K562 (cell line): Measurements from ENCODE around the gene TACR2. TPM values are rescaled to one million over a fixed set of nuclear protein-coding genes. Genes with fewer than 3 reads are reported as not detected.

Source experiments
- AFF4 ChIP-seq: sonication (generic); formaldehyde crosslinking; IDR thresholded peaks from 2 replicates; pipeline ENCODE4 v1.8.0; 2023; ENCODE audit warnings: mild to moderate bottlenecking, missing genetic modification reagents
- GTF2F1 ChIP-seq: IDR thresholded peaks from 2 replicates; pipeline ENCODE4 v1.6.1; 2011; ENCODE audit warnings: low read depth, low read length, improper control_type of control experiment
- HMGXB4 ChIP-seq: sonication (generic); formaldehyde crosslinking; IDR thresholded peaks from 2 replicates; pipeline ENCODE4 v1.8.1; 2023; ENCODE audit warnings: mild to moderate bottlenecking, missing genetic modification reagents
- LEF1 ChIP-seq: fragments of 450-650 bp; IDR thresholded peaks from 2 replicates; pipeline ENCODE4 v1.6.1; 2016; ENCODE audit warnings: mild to moderate bottlenecking
- NCOA1 ChIP-seq: fragments of 450-650 bp; IDR thresholded peaks from 2 replicates; pipeline ENCODE4 v1.6.1; 2016; ENCODE audit warnings: low read depth
- NFYB ChIP-seq: IDR thresholded peaks from 2 replicates; pipeline ENCODE4 v1.6.1; 2011; ENCODE audit warnings: mild to moderate bottlenecking, moderate library complexity; ENCODE audit not compliant: insufficient read length; ENCODE audit errors: extremely low read depth
- REST ChIP-seq, 2 experiments: fragments of 450-650 bp; formaldehyde crosslinking in 1 of 2; IDR thresholded peaks; 2 replicates each; pipeline versions ENCODE4 v1.4.0 to v1.6.1; 2014 to 2020; ENCODE audit warnings: mild to moderate bottlenecking in 2 of 2, borderline replicate concordance in 1 of 2, low read depth in 1 of 2
- SFPQ ChIP-seq: fragments of 200-400 bp; formaldehyde crosslinking; IDR thresholded peaks from 2 replicates; pipeline ENCODE4 v1.6.1; 2017; ENCODE audit warnings: mild to moderate bottlenecking, low read depth, low read length, moderate library complexity
- XRCC5 ChIP-seq: fragments of 200-400 bp; formaldehyde crosslinking; IDR thresholded peaks from 2 replicates; pipeline ENCODE4 v1.6.1; 2017; ENCODE audit warnings: low read depth, mild to moderate bottlenecking, low read length
- ZFP36 ChIP-seq: fragments of 150-350 bp; IDR thresholded peaks from 2 replicates; pipeline ENCODE4 v1.6.1; 2018; ENCODE audit warnings: low read length, low read depth; ENCODE audit not compliant: partially characterized antibody
- ZNF165 ChIP-seq: fragments of 250-450 bp; sonication (Bioruptor Pico); IDR thresholded peaks from 2 replicates; pipeline ENCODE4 v1.4.0; 2020; ENCODE audit warnings: borderline replicate concordance
- ZNF274 ChIP-seq: IDR thresholded peaks from 2 replicates; pipeline ENCODE4 v1.6.1; 2011; ENCODE audit warnings: low read depth, mild to moderate bottlenecking, low read length, moderate library complexity, borderline replicate concordance
- polyA plus RNA-seq, 8 experiments: library from polyadenylated mRNA; depleted of rRNA in 4 of 8; stranded (reverse) in 5 of 8; unstranded in 3 of 8; fragments of >200 nt; fragmentation: Nextera tagmentation in 2 of 8; fragmentation: Illumina TruSeq in 1 of 8; extraction: Ambion mirVana in 2 of 8; extraction: Trizol in 1 of 8; gene quantifications; 2 replicates each; pipeline versions ENCODE4 v1.2.1 to v1.2.3, GENCODE V29; 2011 to 2014; ENCODE audit warnings: inconsistent platforms in 1 of 8, missing spikeins in 1 of 8
- total RNA-seq, 7 experiments: library from RNA; depleted of rRNA in 6 of 7; stranded (reverse); fragments of >200 nt in 6 of 7; fragmentation: Illumina TruSeq in 2 of 7; extraction: Trizol in 2 of 7; gene quantifications; 2 replicates each; pipeline versions ENCODE4 v1.2.1 to v1.2.3, GENCODE V29; 2011 to 2021; ENCODE audit warnings: low replicate concordance in 1 of 7

TACR2 gene
- total and polyA plus RNA-seq, 9 of the 15 experiments (the other 6 are each of a cell fraction or from before 2014, with no cell fraction given), result not detected

- TF ChIP-seq REST (IDR thresholded peaks at IDR 0.05; ENCODE audit: borderline replicate concordance) (peak; percentile 97), REST (CRISPR knock-in tag; IDR thresholded peaks at IDR 0.05; ENCODE audit: low read depth) (no peak), NFYB (no peak), NCOA1 (no peak), ZNF274 (no peak), GTF2F1 (no peak), LEF1 (peak; percentile 26; the same call in 1 of the 2 replicates), XRCC5 (no peak), HMGXB4 (CRISPR knock-in tag) (no peak), ZNF165 (CRISPR knock-in tag) (no peak), SFPQ (no peak), ZFP36 (peak; percentile 29), AFF4 (CRISPR knock-in tag) (no peak)
These were observed 41.1 kb upstream of the TACR2 start (continued) for GRCh38 chr10:69457771-69458237.
